ENCODE data around the gene CD200R1.

The CD200R1 gene

GRCh38 chr3:112904786-112905185 lies 70.1 kb downstream of the CD200R1 start:
- Histone ChIP-seq H2AFZ (ENCODE audit: low read depth, low read length) (no peak overlapping the region), H3K36me3 (ENCODE audit: insufficient read depth, low read length) (no peaks in the 10 kb centered on the region), H3K4me1 (ENCODE audit: insufficient read depth, low read length) (no peaks in the 10 kb centered on the region), H3K4me3 (ENCODE audit: low read length) (no peak overlapping the region), H3K27me3 (ENCODE audit: insufficient read depth, low read length) (no peaks in the 10 kb centered on the region), H3K9me3 (ENCODE audit: low read length) (no peaks in the 10 kb centered on the region)

- no peaks in the 10 kb centered on the region for H3K9me3 ChIP-seq (ENCODE audit: low read length)
- H3K4me3 ChIP-seq (ENCODE audit: low read length): no peak overlapping the region
- H3K36me3 ChIP-seq (ENCODE audit: insufficient read depth, low read length): no peaks in the 10 kb centered on the region
- H3K27me3 ChIP-seq (ENCODE audit: insufficient read depth, low read length): no peaks in the 10 kb centered on the region
- H2AFZ ChIP-seq (ENCODE audit: low read depth, low read length): no peak overlapping the region
- no peaks in the 10 kb centered on the region for H3K4me1 ChIP-seq (ENCODE audit: insufficient read depth, low read length)
Measured at GRCh38 chr3:112900113-112900512, 74.8 kb downstream of the CD200R1 start.

- Histone ChIP-seq H3K9me3 (ENCODE audit: low read length) (no peaks in the 10 kb centered on the region), H3K27me3 (ENCODE audit: insufficient read depth, low read length) (no peaks in the 10 kb centered on the region), H3K4me3 (ENCODE audit: low read length) (no peak overlapping the region), H2AFZ (ENCODE audit: low read depth, low read length) (no peak overlapping the region), H3K36me3 (ENCODE audit: insufficient read depth, low read length) (no peaks in the 10 kb centered on the region), H3K4me1 (ENCODE audit: insufficient read depth, low read length) (peaks cover 2% of the 10 kb centered on the region)
Measured at GRCh38 chr3:112897791-112898190, 77.1 kb downstream of the CD200R1 start.

DNA sequence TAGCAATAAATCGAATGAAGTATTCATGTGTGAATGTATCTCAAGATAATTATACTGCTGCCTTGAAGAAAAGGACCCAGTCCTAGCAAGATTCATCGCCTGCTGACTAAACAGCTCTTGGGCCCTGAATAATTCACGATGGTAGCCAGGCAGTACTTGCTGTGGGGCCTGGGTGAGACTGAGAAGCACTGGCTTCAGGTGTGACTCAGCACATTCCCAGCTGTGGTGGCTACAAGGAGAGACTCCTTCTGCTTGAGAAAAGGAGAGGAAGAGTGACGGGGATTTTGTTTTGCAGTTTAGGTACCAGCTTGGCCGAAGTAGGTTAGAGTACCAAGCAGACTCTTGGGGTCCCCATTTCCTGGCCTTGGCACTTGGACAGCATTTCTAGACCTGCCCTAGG lies 80.6 kb downstream of the CD200R1 start:
- no peaks in the 10 kb centered on the region for H3K36me3 ChIP-seq (ENCODE audit: insufficient read depth, low read length)
- H2AFZ ChIP-seq (ENCODE audit: low read depth, low read length): no peak overlapping the region
- H3K4me1 ChIP-seq (ENCODE audit: insufficient read depth, low read length): peaks cover 2% of the 10 kb centered on the region
- H3K9me3 ChIP-seq (ENCODE audit: low read length): no peaks in the 10 kb centered on the region
- no peak overlapping the region for H3K4me3 ChIP-seq (ENCODE audit: low read length)
- no peaks in the 10 kb centered on the region for H3K27me3 ChIP-seq (ENCODE audit: insufficient read depth, low read length)

DNA sequence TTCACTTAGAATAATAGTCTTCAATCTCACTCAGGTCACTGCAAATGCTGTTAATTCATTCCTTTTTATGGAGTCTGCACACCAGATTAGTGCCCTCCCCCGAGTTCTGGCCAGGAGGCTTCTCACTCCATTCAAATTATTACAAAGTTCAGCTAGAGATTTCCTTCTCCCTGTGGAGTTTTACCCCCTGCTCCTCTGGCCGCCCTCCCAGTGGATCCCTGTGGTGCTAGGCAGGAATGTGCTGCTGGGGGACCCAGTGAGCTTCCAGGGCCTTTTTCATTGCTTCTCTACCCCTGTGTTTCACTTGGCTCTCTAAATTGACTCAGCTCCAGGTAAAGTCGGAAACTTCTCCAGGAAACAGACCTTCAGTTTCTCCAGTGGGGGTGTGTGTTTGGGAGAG lies 85.5 kb downstream of the CD200R1 start:
- peaks cover under 1% of the 10 kb centered on the region for H3K4me1 ChIP-seq (ENCODE audit: insufficient read depth, low read length)
- H3K36me3 ChIP-seq (ENCODE audit: insufficient read depth, low read length): no peaks in the 10 kb centered on the region
- no peaks in the 10 kb centered on the region for H3K9me3 ChIP-seq (ENCODE audit: low read length)
- no peaks in the 10 kb centered on the region for H3K27me3 ChIP-seq (ENCODE audit: insufficient read depth, low read length)
- no peak overlapping the region for H3K4me3 ChIP-seq (ENCODE audit: low read length)
- H2AFZ ChIP-seq (ENCODE audit: low read depth, low read length): no peak overlapping the region

GRCh38 chr3:112888381-112889085 lies 86.4 kb downstream of the CD200R1 start:
- no peaks in the 10 kb centered on the region for H3K27me3 ChIP-seq (ENCODE audit: insufficient read depth, low read length)
- no peaks in the 10 kb centered on the region for H3K36me3 ChIP-seq (ENCODE audit: insufficient read depth, low read length)
- no peaks in the 10 kb centered on the region for H3K4me1 ChIP-seq (ENCODE audit: insufficient read depth, low read length)
- H2AFZ ChIP-seq (ENCODE audit: low read depth, low read length): no peak overlapping the region
- H3K9me3 ChIP-seq (ENCODE audit: low read length): no peaks in the 10 kb centered on the region
- no peak overlapping the region for H3K4me3 ChIP-seq (ENCODE audit: low read length)

DNA sequence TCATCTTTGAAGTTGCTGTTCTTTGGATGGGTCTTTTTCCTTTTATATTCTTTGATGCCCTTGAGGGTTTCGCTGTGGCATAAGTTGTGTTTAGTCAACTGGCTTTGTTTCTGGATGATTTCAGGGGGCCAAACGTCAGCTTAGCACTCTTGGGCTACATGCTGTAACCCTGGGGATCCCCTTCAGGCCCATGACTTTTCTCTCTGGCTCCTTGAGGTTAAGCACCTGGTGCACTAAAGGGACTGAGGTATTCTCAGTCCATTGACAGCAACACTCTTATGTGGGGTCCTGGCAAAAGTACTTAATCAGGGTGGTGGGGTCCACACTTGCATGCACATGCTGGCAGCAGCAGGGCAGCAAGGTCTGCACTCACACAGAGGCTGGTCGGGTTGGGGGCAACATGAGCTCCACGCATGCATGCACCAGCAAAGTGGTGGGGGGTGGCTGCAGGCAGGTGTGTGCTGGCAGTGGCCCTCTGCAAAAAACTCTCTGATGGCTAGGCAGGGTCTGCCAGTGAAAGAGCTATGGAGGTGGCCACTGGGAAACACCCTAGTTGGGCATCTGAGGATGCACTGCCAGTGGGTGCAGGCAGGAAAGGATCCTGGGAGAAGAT lies 90.1 kb downstream of the CD200R1 start:
- Histone ChIP-seq H3K4me3 (ENCODE audit: low read length) (no peak overlapping the region), H2AFZ (ENCODE audit: low read depth, low read length) (no peak overlapping the region), H3K9me3 (ENCODE audit: low read length) (no peaks in the 10 kb centered on the region), H3K36me3 (ENCODE audit: insufficient read depth, low read length) (no peaks in the 10 kb centered on the region), H3K27me3 (ENCODE audit: insufficient read depth, low read length) (no peaks in the 10 kb centered on the region), H3K4me1 (ENCODE audit: insufficient read depth, low read length) (no peaks in the 10 kb centered on the region)

GRCh38 chr3:112881891-112882290 lies 93.0 kb downstream of the CD200R1 start:
- Histone ChIP-seq H2AFZ (ENCODE audit: low read depth, low read length) (no peak overlapping the region), H3K4me3 (ENCODE audit: low read length) (no peak overlapping the region)

GRCh38 chr3:112875561-112875960 lies 99.3 kb downstream of the CD200R1 start:
- no peak overlapping the region for H3K4me3 ChIP-seq (ENCODE audit: low read length)
- H3K4me1 ChIP-seq (ENCODE audit: insufficient read depth, low read length): no peaks in the 10 kb centered on the region
- no peaks in the 10 kb centered on the region for H3K27me3 ChIP-seq (ENCODE audit: insufficient read depth, low read length)
- H2AFZ ChIP-seq (ENCODE audit: low read depth, low read length): no peak overlapping the region
- no peaks in the 10 kb centered on the region for H3K9me3 ChIP-seq (ENCODE audit: low read length)
- H3K36me3 ChIP-seq (ENCODE audit: insufficient read depth, low read length): no peaks in the 10 kb centered on the region

More at GRCh38 chr3:112881891-112882290, 93.0 kb downstream of the CD200R1 start:
- H3K36me3 ChIP-seq (ENCODE audit: insufficient read depth, low read length): no peaks in the 10 kb centered on the region
- H3K9me3 ChIP-seq (ENCODE audit: low read length): no peaks in the 10 kb centered on the region
- H3K27me3 ChIP-seq (ENCODE audit: insufficient read depth, low read length): no peaks in the 10 kb centered on the region
- no peaks in the 10 kb centered on the region for H3K4me1 ChIP-seq (ENCODE audit: insufficient read depth, low read length)

DNA sequence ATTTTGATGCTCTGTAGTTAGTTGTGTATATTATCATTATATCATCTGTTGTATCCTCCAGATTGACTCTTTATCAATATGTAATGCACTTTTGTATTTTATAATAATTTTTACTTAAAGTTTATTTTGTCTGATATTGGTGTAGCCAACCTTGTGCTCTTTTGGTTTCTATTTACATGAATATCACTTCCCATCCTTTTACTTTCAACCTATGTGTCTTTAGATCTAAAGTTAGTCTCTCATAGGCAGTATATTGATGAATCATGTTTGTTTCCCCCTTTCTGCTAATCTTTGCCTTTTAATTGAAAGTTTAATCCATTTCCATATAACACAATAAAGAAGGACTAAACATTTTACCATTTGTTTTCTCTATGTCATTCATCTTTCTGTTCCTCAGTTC lies 100.2 kb downstream of the CD200R1 start:
- no peaks in the 10 kb centered on the region for H3K27me3 ChIP-seq (ENCODE audit: insufficient read depth, low read length)
- H3K4me1 ChIP-seq (ENCODE audit: insufficient read depth, low read length): no peaks in the 10 kb centered on the region
- no peak overlapping the region for H3K4me3 ChIP-seq (ENCODE audit: low read length)
- H3K9me3 ChIP-seq (ENCODE audit: low read length): no peaks in the 10 kb centered on the region
- H3K36me3 ChIP-seq (ENCODE audit: insufficient read depth, low read length): no peaks in the 10 kb centered on the region
- H2AFZ ChIP-seq (ENCODE audit: low read depth, low read length): no peak overlapping the region

- Histone ChIP-seq H3K27me3 (ENCODE audit: insufficient read depth, low read length) (no peaks in the 10 kb centered on the region), H2AFZ (ENCODE audit: low read depth, low read length) (no peak overlapping the region), H3K36me3 (ENCODE audit: insufficient read depth, low read length) (no peaks in the 10 kb centered on the region), H3K9me3 (ENCODE audit: low read length) (no peaks in the 10 kb centered on the region), H3K4me3 (ENCODE audit: low read length) (no peak overlapping the region), H3K4me1 (ENCODE audit: insufficient read depth, low read length) (no peaks in the 10 kb centered on the region)
Measured at GRCh38 chr3:112873632-112874031, 101.3 kb downstream of the CD200R1 start.

GRCh38 chr3:112871735-112872134 lies 103.2 kb downstream of the CD200R1 start:
- H3K4me3 ChIP-seq (ENCODE audit: low read length): no peak overlapping the region
- H3K27me3 ChIP-seq (ENCODE audit: insufficient read depth, low read length): no peaks in the 10 kb centered on the region
- no peaks in the 10 kb centered on the region for H3K36me3 ChIP-seq (ENCODE audit: insufficient read depth, low read length)
- H3K9me3 ChIP-seq (ENCODE audit: low read length): no peaks in the 10 kb centered on the region
- H2AFZ ChIP-seq (ENCODE audit: low read depth, low read length): no peak overlapping the region
- no peaks in the 10 kb centered on the region for H3K4me1 ChIP-seq (ENCODE audit: insufficient read depth, low read length)
